GOT3 (cell line): ENCODE results near the gene ZNF624.
A peak's percentile ranks its signal among the peaks of the same experiment; 100 is the strongest.
"Not testable (repeated sequence)": the region's sequence is repeated elsewhere in the genome, so short reads cannot be mapped to it uniquely, and the experiment has no call there.

Source experiments
- DNase-seq: peaks from one replicate; lab custom pipeline; 2025; ENCODE audit warnings: mixed read lengths; lab: John Stamatoyannopoulos, UW

ZNF624 gene

GRCh38 chr17:16653367-16654041, at the start of gene ZNF624:
ZNF624 (minus strand) TSS chr17:16653850.
- peak; percentile 30 for DNase-seq

- DNase-seq: not testable (repeated sequence)
Measured at GRCh38 chr17:16697603-16698002, 44.0 kb upstream of the ZNF624 start.

GRCh38 chr17:16690447-16690846, 36.8 kb upstream of the ZNF624 start:
- not testable (repeated sequence) for DNase-seq

- DNase-seq: not testable (repeated sequence)
Measured at GRCh38 chr17:16689731-16690281, 36.2 kb upstream of the ZNF624 start, which contains the start of gene CCDC144A. CCDC144A (plus strand) TSS chr17:16690241; CDS start chr17:16690401, 160 bp downstream.

- DNase-seq: not testable (repeated sequence)
Measured at GRCh38 chr17:16687151-16687550, 33.5 kb upstream of the ZNF624 start.

- not testable (repeated sequence) for DNase-seq
Measured at GRCh38 chr17:16686019-16686418, 32.4 kb upstream of the ZNF624 start.

- DNase-seq: not testable (repeated sequence)
Measured at GRCh38 chr17:16683290-16684138, 29.9 kb upstream of the ZNF624 start.

GRCh38 chr17:16676676-16677268, 23.1 kb upstream of the ZNF624 start:
- no peak for DNase-seq

- DNase-seq: not testable (repeated sequence)
Measured at GRCh38 chr17:16666907-16667636, 13.4 kb upstream of the ZNF624 start.

GRCh38 chr17:16666553-16666906, 12.9 kb upstream of the ZNF624 start:
- DNase-seq: not testable (repeated sequence)

GRCh38 chr17:16662936-16663335, 9.3 kb upstream of the ZNF624 start:
- DNase-seq: no peak

GRCh38 chr17:16661217-16661616, 7.6 kb upstream of the ZNF624 start:
- DNase-seq: no peak

- DNase-seq: no peak
Measured at GRCh38 chr17:16652847-16653366, 743 bp downstream of the ZNF624 start.

GRCh38 chr17:16652252-16652651, 1.4 kb downstream of the ZNF624 start:
- DNase-seq: no peak

GRCh38 chr17:16649585-16649984, 4.1 kb downstream of the ZNF624 start:
- no peak for DNase-seq

- DNase-seq: no peak
Measured at GRCh38 chr17:16639438-16639837, 14.2 kb downstream of the ZNF624 start.

- no peak for DNase-seq
Measured at GRCh38 chr17:16623282-16623681, 30.4 kb downstream of the ZNF624 start.

GRCh38 chr17:16622540-16623277, 30.9 kb downstream of the ZNF624 start:
- no peak for DNase-seq

GRCh38 chr17:16617481-16618060, 36.1 kb downstream of the ZNF624 start:
- no peak for DNase-seq

GRCh38 chr17:16599537-16599936, 54.1 kb downstream of the ZNF624 start:
- DNase-seq: no peak
